H1 (cell line): ENCODE measurements around the gene POMT2. TPM values are rescaled to one million over a fixed set of nuclear protein-coding genes. Genes with fewer than 3 reads are reported as not detected.

Experiments
- JUN ChIP-seq: IDR thresholded peaks from 2 replicates; pipeline ENCODE4 v1.6.1; 2011; ENCODE audit warnings: low read depth, mild to moderate bottlenecking, improper control_type of control experiment, low read length
- NRF1 ChIP-seq: IDR thresholded peaks from 2 replicates; pipeline ENCODE4 v1.6.1; 2011; ENCODE audit warnings: mild to moderate bottlenecking, low read depth, low read length, improper control_type of control experiment
- POLR2AphosphoS5 ChIP-seq: IDR thresholded peaks from 2 replicates; pipeline ENCODE4 v1.6.1; 2011; ENCODE audit warnings: low read depth, low read length
- RBBP5 ChIP-seq: IDR thresholded peaks from 2 replicates; pipeline ENCODE4 v1.7.1; 2012; ENCODE audit warnings: low read depth, mild to moderate bottlenecking, inconsistent platforms, low read length, moderate library complexity, borderline replicate concordance
- TEAD4 ChIP-seq: IDR thresholded peaks from 2 replicates; pipeline ENCODE4 v1.6.1; 2012; ENCODE audit warnings: low read depth, low read length, inconsistent platforms, mixed read lengths
- polyA plus RNA-seq, 7 experiments: library from polyadenylated mRNA; depleted of rRNA in 3 of 7; stranded (reverse) in 5 of 7; unstranded in 2 of 7; fragments of >200 nt in 5 of 7; fragments of 200-250 nt in 2 of 7; gene quantifications; 1 replicate in 5 of 7; 2 replicates in 1 of 7; 4 replicates in 1 of 7; pipeline versions ENCODE4 v1.2.1 to v1.2.3, GENCODE V29; 2011 to 2013; ENCODE audit warnings: missing spikeins in 2 of 7, mixed read lengths in 2 of 7
- total RNA-seq: library from RNA; stranded (reverse); fragmentation: NEBNext Ultra II Directional; extraction: Animal tissue kit (Norgen Biotek cat#: 25700); gene quantifications from 2 replicates; pipeline ENCODE4 v1.2.1, GENCODE V29; 2021

POMT2 gene
- total and polyA plus RNA-seq, 2 of the 8 experiments (the other 6 are each of a cell fraction or from before 2014, with no cell fraction given) = 20.8 to 44.9 TPM

GRCh38 chr14:77309131-77309530 lies 11.6 kb downstream of the POMT2 start (continued):
- TF ChIP-seq TEAD4 = no peak
- no peak for TF ChIP-seq POLR2AphosphoS5
- TF ChIP-seq NRF1 = no peak
- no peak for TF ChIP-seq JUN
- TF ChIP-seq RBBP5 = no peak
- TF ChIP-seq, all 59 proteins: peak for 0
